GM19455 (cell line): Measurements from ENCODE around the gene HOXC11.
A peak's percentile ranks its signal among the peaks of the same experiment; 100 is the strongest.

ENCODE experiments used
- ATAC-seq: cut with Tn5 transposase; IDR thresholded peaks from one replicate; pipeline ENCODE4 v1.9.1; 2021; ENCODE audit not compliant: unreplicated experiment

The HOXC11 gene

GRCh38 chr12:54007538-54008259 is 34.8 kb downstream of the HOXC11 start:
- no peak for ATAC-seq

- no peak for ATAC-seq
These were observed 35.3 kb downstream of the HOXC11 start for GRCh38 chr12:54008260-54008552.

- no peak for ATAC-seq
These were observed 36.5 kb downstream of the HOXC11 start for GRCh38 chr12:54009171-54010052.

- no peak for ATAC-seq
These were observed 37.4 kb downstream of the HOXC11 start for GRCh38 chr12:54010053-54010971.

- no peak for ATAC-seq
These were observed 38.2 kb downstream of the HOXC11 start for GRCh38 chr12:54010972-54011664.

GRCh38 chr12:54011665-54012532 is 39.0 kb downstream of the HOXC11 start:
- no peak for ATAC-seq

- ATAC-seq, result no peak
These were observed 39.9 kb downstream of the HOXC11 start for GRCh38 chr12:54012631-54013409.

GRCh38 chr12:54014377-54015017 is 41.6 kb downstream of the HOXC11 start:
- ATAC-seq, result no peak

GRCh38 chr12:54015018-54015931 is 42.3 kb downstream of the HOXC11 start:
- no peak for ATAC-seq

GRCh38 chr12:54016051-54016450 is 43.1 kb downstream of the HOXC11 start:
- ATAC-seq, result no peak

- ATAC-seq, result no peak
These were observed 43.6 kb downstream of the HOXC11 start for GRCh38 chr12:54016478-54016964.

GRCh38 chr12:54017027-54017788 is 44.3 kb downstream of the HOXC11 start:
- peak; percentile 44 for ATAC-seq

GRCh38 chr12:54017878-54018467 is 45.0 kb downstream of the HOXC11 start:
- ATAC-seq, result peak; percentile 83

- no peak for ATAC-seq
These were observed 45.6 kb downstream of the HOXC11 start for GRCh38 chr12:54018468-54018984.

GRCh38 chr12:54019091-54019811 is 46.3 kb downstream of the HOXC11 start:
- no peak for ATAC-seq
